H9 (cell line): ENCODE measurements around the gene ZNF784. TPM values are rescaled to one million over a fixed set of nuclear protein-coding genes. Genes with fewer than 3 reads are reported as not detected.

Experiments
- DNase-seq: peaks from one replicate; pipeline ENCODE4 v3.0.0-alpha.2; 2017
- H2AFZ ChIP-seq: one replicate; pipeline ENCODE4 v1.6.1; 2013; ENCODE audit warnings: mild to moderate bottlenecking, low read length, control low read depth, moderate library complexity
- H2AK5ac ChIP-seq: 2 replicates; pipeline ENCODE4 v1.6.1; 2013; ENCODE audit warnings: low read length, control low read depth, mixed read lengths; ENCODE audit not compliant: insufficient read length
- H2BK120ac ChIP-seq: one replicate; pipeline ENCODE4 v1.6.1; 2013; ENCODE audit warnings: low read depth, mild to moderate bottlenecking, low read length, control low read depth, inconsistent platforms; ENCODE audit not compliant: poor library complexity, severe bottlenecking
- H2BK12ac ChIP-seq: 2 replicates; pipeline ENCODE4 v1.6.1; 2013; ENCODE audit warnings: low read length, control low read depth, mixed read lengths, low read depth; ENCODE audit not compliant: insufficient read length
- H2BK15ac ChIP-seq: 2 replicates; pipeline ENCODE4 v1.6.1; 2013; ENCODE audit warnings: low read depth, low read length, control low read depth
- H2BK20ac ChIP-seq: one replicate; pipeline ENCODE4 v1.6.1; 2013; ENCODE audit warnings: low read depth, mild to moderate bottlenecking, low read length, control low read depth, inconsistent platforms; ENCODE audit not compliant: poor library complexity, severe bottlenecking
- H2BK5ac ChIP-seq: 2 replicates; pipeline ENCODE4 v1.6.1; 2013; ENCODE audit warnings: low read length, control low read depth, mixed read lengths; ENCODE audit not compliant: insufficient read length
- H3K14ac ChIP-seq: 2 replicates; pipeline ENCODE4 v1.6.1; 2013; ENCODE audit warnings: low read length, control low read depth; ENCODE audit not compliant: insufficient read depth
- H3K18ac ChIP-seq: 2 replicates; pipeline ENCODE4 v1.6.1; 2013; ENCODE audit warnings: low read depth, mild to moderate bottlenecking, mixed read lengths, low read length, control low read depth; ENCODE audit not compliant: insufficient read length
- H3K23ac ChIP-seq: 2 replicates; pipeline ENCODE4 v1.6.1; 2013; ENCODE audit warnings: low read length, control low read depth, mixed read lengths, low read depth; ENCODE audit not compliant: insufficient read length
- H3K23me2 ChIP-seq: 2 replicates; pipeline ENCODE4 v1.6.1; 2013; ENCODE audit warnings: low read depth, mild to moderate bottlenecking, mixed read lengths, low read length, control low read depth; ENCODE audit not compliant: insufficient read length, poor library complexity, severe bottlenecking
- H3K27ac ChIP-seq: 2 replicates; pipeline ENCODE4 v1.5.1; 2013; ENCODE audit warnings: low read length, control low read depth, mixed read lengths, low read depth; ENCODE audit not compliant: insufficient read length
- H3K27me3 ChIP-seq: 2 replicates; pipeline ENCODE4 v1.6.1; 2013; ENCODE audit warnings: low read length, control low read depth, inconsistent platforms; ENCODE audit not compliant: insufficient read depth
- H3K4ac ChIP-seq: 2 replicates; pipeline ENCODE4 v1.6.1; 2013; ENCODE audit warnings: low read depth, mild to moderate bottlenecking, control low read depth, inconsistent platforms, low read length, moderate library complexity
- H3K4me1 ChIP-seq: 2 replicates; pipeline ENCODE4 v1.6.1; 2013; ENCODE audit warnings: low read length, control low read depth, inconsistent platforms; ENCODE audit not compliant: insufficient read depth
- H3K4me2 ChIP-seq: 2 replicates; pipeline ENCODE4 v1.6.1; 2013; ENCODE audit warnings: low read length, control low read depth, mixed read lengths; ENCODE audit not compliant: insufficient read length, insufficient read depth
- H3K56ac ChIP-seq: 2 replicates; pipeline ENCODE4 v1.6.1; 2013; ENCODE audit warnings: low read depth, mild to moderate bottlenecking, mixed read lengths, low read length, control low read depth; ENCODE audit not compliant: insufficient read length
- H3K79me1 ChIP-seq: 2 replicates; pipeline ENCODE4 v1.6.1; 2013; ENCODE audit warnings: low read depth, mild to moderate bottlenecking, moderate library complexity, low read length, control low read depth, inconsistent platforms; ENCODE audit not compliant: insufficient read depth, poor library complexity, severe bottlenecking
- H3K79me2 ChIP-seq: 2 replicates; pipeline ENCODE4 v1.6.1; 2013; ENCODE audit warnings: low read length, control low read depth, inconsistent platforms; ENCODE audit not compliant: insufficient read depth
- H3K9ac ChIP-seq: 2 replicates; pipeline ENCODE4 v1.6.1; 2013; ENCODE audit warnings: low read length, control low read depth, mixed read lengths; ENCODE audit not compliant: insufficient read length; ENCODE audit errors: extremely low read depth
- H3K9me3 ChIP-seq: one replicate; pipeline ENCODE4 v1.6.1; 2013; ENCODE audit warnings: low read depth, low read length, inconsistent platforms; ENCODE audit not compliant: control insufficient read depth
- H3T11ph ChIP-seq: one replicate; pipeline ENCODE4 v1.6.1; 2013; ENCODE audit warnings: mild to moderate bottlenecking, low read length, control low read depth, inconsistent platforms
- H4K20me1 ChIP-seq: one replicate; pipeline ENCODE4 v1.6.1; 2013; ENCODE audit not compliant: control insufficient read depth, insufficient read length, insufficient read depth
- H4K5ac ChIP-seq: 2 replicates; pipeline ENCODE4 v1.6.1; 2013; ENCODE audit warnings: low read depth, mild to moderate bottlenecking, mixed read lengths, low read length, control low read depth; ENCODE audit not compliant: insufficient read length
- H4K8ac ChIP-seq: replicated peaks from 2 replicates; pipeline ENCODE4 v1.6.1; 2013; ENCODE audit warnings: low read length, control low read depth, mixed read lengths, low read depth; ENCODE audit not compliant: insufficient read length
- H4K91ac ChIP-seq: 2 replicates; pipeline ENCODE4 v1.6.1; 2013; ENCODE audit warnings: low read depth, mild to moderate bottlenecking, moderate library complexity, mixed read lengths, low read length, control low read depth; ENCODE audit not compliant: insufficient read length
- H3K27ac Mint-ChIP-seq, 3 experiments: 2 replicates in 2 of 3; 3 replicates in 1 of 3; pipeline ENCODE4 v1.8.0; 2020 to 2021; ENCODE audit warnings: mixed read lengths in 3 of 3, mild to moderate bottlenecking in 1 of 3, moderate library complexity in 1 of 3
- H3K27me3 Mint-ChIP-seq: 2 replicates; pipeline ENCODE4 v1.8.0; 2021; ENCODE audit warnings: low read depth, mild to moderate bottlenecking, moderate library complexity, mixed read lengths
- H3K36me3 Mint-ChIP-seq, 3 experiments: 2 replicates in 2 of 3; 3 replicates in 1 of 3; pipeline ENCODE4 v1.8.0; 2020 to 2021; ENCODE audit warnings: low read depth in 3 of 3, mixed read lengths in 3 of 3; ENCODE audit not compliant: insufficient read depth in 1 of 3
- H3K4me1 Mint-ChIP-seq, 2 experiments: 2 replicates each; pipeline ENCODE4 v1.8.0; 2020; ENCODE audit warnings: mixed read lengths in 2 of 2
- H3K4me3 Mint-ChIP-seq, 2 experiments: 2 replicates in 1 of 2; 3 replicates in 1 of 2; pipeline ENCODE4 v1.8.0; 2020 to 2021; ENCODE audit warnings: mild to moderate bottlenecking in 2 of 2, mixed read lengths in 2 of 2, moderate library complexity in 1 of 2
- H3K9me3 Mint-ChIP-seq, 2 experiments: 2 replicates in 1 of 2; 3 replicates in 1 of 2; pipeline ENCODE4 v1.8.0; 2020; ENCODE audit warnings: mild to moderate bottlenecking in 2 of 2, mixed read lengths in 2 of 2, moderate library complexity in 1 of 2
- WGBS: extraction: QIAGEN DNeasy Blood & Tissue Kit; methylation state at CpG from one replicate; pipeline ENCODE4 v1.1.7; 2013; ENCODE audit warnings: missing lambda C conversion rate, low lambda C conversion rate, mixed read lengths; ENCODE audit not compliant: insufficient read length; ENCODE audit errors: extremely low coverage; 5-methylcytosine and 5-hydroxymethylcytosine counted together
- total RNA-seq: library from RNA; stranded (reverse); gene quantifications from 2 replicates; pipeline ENCODE4 v1.2.1, GENCODE V29; 2021
- TF ChIP-seq, protein P1 (sequence below): fragments of 200-600 bp; sonication (generic); conservative IDR thresholded peaks from 3 replicates; pipeline ENCODE4 v1.8.0; 2021; ENCODE audit warnings: antibody characterized with exemption, mild to moderate bottlenecking

The ZNF784 gene
- total RNA-seq, 1 experiment from 2014 or later = 10.7 TPM

DNA sequence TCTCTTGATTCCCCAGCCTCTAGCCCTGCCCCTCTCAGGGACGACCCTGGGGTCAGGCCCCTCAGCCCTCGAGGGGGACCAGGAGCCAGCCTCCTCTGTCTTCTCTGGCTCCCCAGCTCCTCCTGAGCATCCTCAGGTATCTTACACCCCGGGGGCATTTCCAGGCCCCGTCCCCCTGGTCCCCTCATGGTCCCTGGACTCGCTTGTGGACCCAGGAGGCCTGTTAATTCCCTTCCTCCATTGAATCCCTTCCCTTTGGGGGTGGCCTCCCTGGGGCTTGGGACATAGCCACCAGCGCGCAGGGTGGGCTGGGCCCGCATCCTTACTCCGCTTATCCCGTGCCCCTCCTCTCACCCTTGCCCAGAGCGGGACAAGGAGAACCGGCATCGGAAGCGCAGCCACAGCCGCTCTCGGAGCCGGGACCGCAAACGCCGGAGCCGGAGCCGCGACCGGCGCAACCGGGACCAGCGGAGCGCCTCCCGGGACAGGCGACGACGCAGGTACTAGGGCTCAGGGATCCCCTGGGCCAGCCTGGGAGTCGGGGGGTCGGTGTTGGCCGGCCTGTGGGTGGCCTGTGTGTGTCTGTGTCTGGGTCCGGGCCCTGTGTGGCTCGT lies 34.6 kb upstream of the ZNF784 start:
- H2BK12ac ChIP-seq = no peak overlapping the region
- H3K27me3 ChIP-seq = no peaks in the 10 kb centered on the region
- no peak overlapping the region for H3K14ac ChIP-seq
- Mint-ChIP-seq H3K27ac (peak overlapping the region in 2 of 3 experiments; percentile 90 to 92; a peak in 3 of 7 replicates), H3K4me1 (peaks cover 23 to 29% of the 10 kb centered on the region in 2 experiments), H3K27me3 (no peaks in the 10 kb centered on the region), H3K4me3 (no peak overlapping the region; a peak in 2 of 5 replicates), H3K36me3 (peaks cover 44 to 73% (median 58%) of the 10 kb centered on the region in 3 experiments), H3K9me3 (peaks cover 0 to 2% of the 10 kb centered on the region in 2 experiments; a peak in 2 of 5 replicates)
- no peak overlapping the region for H2AK5ac ChIP-seq
- no peak overlapping the region for H2BK5ac ChIP-seq
- no peak for DNase-seq
- H3K9ac ChIP-seq = no peak overlapping the region
- H2BK120ac ChIP-seq = no peak overlapping the region
- WGBS = no CpG with 5 or more reads among the region's 37 CpGs
- H3K23ac ChIP-seq = no peak overlapping the region
- H3K9me3 ChIP-seq = no peaks in the 10 kb centered on the region
- H4K8ac ChIP-seq = no peak overlapping the region
- H2BK15ac ChIP-seq = no peak overlapping the region
- H3K79me2 ChIP-seq = peaks cover 50% of the 10 kb centered on the region
- peaks cover 7% of the 10 kb centered on the region; the same call in 1 of the 2 replicates for H3K4me1 ChIP-seq
- H3K18ac ChIP-seq = no peak overlapping the region
- H4K91ac ChIP-seq = no peak overlapping the region
- H2AFZ ChIP-seq = no peak overlapping the region
- no peak overlapping the region for H3K56ac ChIP-seq
- no peaks in the 10 kb centered on the region for H3K79me1 ChIP-seq
- H3K27ac ChIP-seq = no peak overlapping the region
- no peak overlapping the region for H4K5ac ChIP-seq
- H2BK20ac ChIP-seq = no peak overlapping the region
- H3K4ac ChIP-seq = no peak overlapping the region
- H3K23me2 ChIP-seq = peaks cover 12% of the 10 kb centered on the region
- H3K4me2 ChIP-seq = no peak overlapping the region
- H4K20me1 ChIP-seq = no peaks in the 10 kb centered on the region
- TF ChIP-seq, protein P1, sequence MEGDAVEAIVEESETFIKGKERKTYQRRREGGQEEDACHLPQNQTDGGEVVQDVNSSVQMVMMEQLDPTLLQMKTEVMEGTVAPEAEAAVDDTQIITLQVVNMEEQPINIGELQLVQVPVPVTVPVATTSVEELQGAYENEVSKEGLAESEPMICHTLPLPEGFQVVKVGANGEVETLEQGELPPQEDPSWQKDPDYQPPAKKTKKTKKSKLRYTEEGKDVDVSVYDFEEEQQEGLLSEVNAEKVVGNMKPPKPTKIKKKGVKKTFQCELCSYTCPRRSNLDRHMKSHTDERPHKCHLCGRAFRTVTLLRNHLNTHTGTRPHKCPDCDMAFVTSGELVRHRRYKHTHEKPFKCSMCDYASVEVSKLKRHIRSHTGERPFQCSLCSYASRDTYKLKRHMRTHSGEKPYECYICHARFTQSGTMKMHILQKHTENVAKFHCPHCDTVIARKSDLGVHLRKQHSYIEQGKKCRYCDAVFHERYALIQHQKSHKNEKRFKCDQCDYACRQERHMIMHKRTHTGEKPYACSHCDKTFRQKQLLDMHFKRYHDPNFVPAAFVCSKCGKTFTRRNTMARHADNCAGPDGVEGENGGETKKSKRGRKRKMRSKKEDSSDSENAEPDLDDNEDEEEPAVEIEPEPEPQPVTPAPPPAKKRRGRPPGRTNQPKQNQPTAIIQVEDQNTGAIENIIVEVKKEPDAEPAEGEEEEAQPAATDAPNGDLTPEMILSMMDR = no peak
- H3T11ph ChIP-seq = no peak overlapping the region
